Central memory CD8-positive, alpha-beta T cell (primary cell): Measurements from ENCODE around the gene OR51D1.

ENCODE experiments used
- ATAC-seq: fragments of 150-1000 bp; cut with Tn5 transposase; replicated peaks from 2 replicates; pipeline ENCODE4 v1.10.0; 2022; ENCODE audit warnings: mild to moderate bottlenecking, moderate FRiP score, moderate number of reproducible peaks; ENCODE audit not compliant: poor library complexity, severe bottlenecking; ENCODE audit errors: extremely low read depth
- DNase-seq, 2 donors: peaks; one replicate each; pipeline ENCODE4 v3.0.0; 2021; ENCODE audit warnings: low spot score in 2 of 2
- H3K27ac Mint-ChIP-seq: one replicate; pipeline ENCODE4 v1.8.0; 2022; ENCODE audit warnings: low read depth, mild to moderate bottlenecking, moderate library complexity, mixed read lengths
- H3K27me3 Mint-ChIP-seq: one replicate; pipeline ENCODE4 v1.8.0; 2022; ENCODE audit warnings: mixed read lengths
- H3K36me3 Mint-ChIP-seq: one replicate; pipeline ENCODE4 v1.8.0; 2022; ENCODE audit warnings: mild to moderate bottlenecking, moderate library complexity, mixed read lengths; ENCODE audit not compliant: insufficient read depth
- H3K4me1 Mint-ChIP-seq: one replicate; pipeline ENCODE4 v1.8.0; 2022; ENCODE audit warnings: mixed read lengths
- H3K4me3 Mint-ChIP-seq: one replicate; pipeline ENCODE4 v1.8.0; 2022; ENCODE audit warnings: mild to moderate bottlenecking, moderate library complexity, mixed read lengths
- H3K9me3 Mint-ChIP-seq: one replicate; pipeline ENCODE4 v1.8.0; 2022; ENCODE audit warnings: mixed read lengths

Gene OR51D1

GRCh38 chr11:4636962-4637661, at the start of gene OR51D1:
OR51D1 (plus strand) TSS chr11:4637477; CDS start chr11:4639791, 2,314 bp downstream.
- Mint-ChIP-seq H3K27ac (no peak within 1 kb of the TSS), H3K4me1 (no peaks in the 10 kb centered on the region), H3K9me3 (no peaks in the 10 kb centered on the region), H3K4me3 (no peak within 1 kb of the TSS), H3K27me3 (no peaks in the 10 kb centered on the region), H3K36me3 (no peaks in the 10 kb centered on the region)
- ATAC-seq (peak; percentile 90), DNase-seq (peak; percentile 52 to 61)

- Mint-ChIP-seq H3K4me3 (no peak overlapping the region), H3K9me3 (no peaks in the 10 kb centered on the region), H3K4me1 (no peaks in the 10 kb centered on the region), H3K27me3 (peaks cover 25% of the 10 kb centered on the region), H3K36me3 (no peaks in the 10 kb centered on the region), H3K27ac (no peak overlapping the region)
- DNase-seq (no peak), ATAC-seq (no peak)
These were observed 48.3 kb upstream of the OR51D1 start for GRCh38 chr11:4589017-4589416.

GRCh38 chr11:4593739-4594138, 43.5 kb upstream of the OR51D1 start, which contains the start of gene OR52I1:
OR52I1 (plus strand) TSS chr11:4594039; CDS start chr11:4594039, 0 bp downstream.
- DNase-seq (no peak), ATAC-seq (no peak)
- Mint-ChIP-seq H3K36me3 (peaks cover 6% of the 10 kb centered on the region), H3K27ac (no peak within 1 kb of the TSS), H3K9me3 (no peaks in the 10 kb centered on the region), H3K4me1 (no peaks in the 10 kb centered on the region), H3K4me3 (no peak within 1 kb of the TSS), H3K27me3 (peaks cover 2% of the 10 kb centered on the region)

GRCh38 chr11:4605057-4605456, 32.2 kb upstream of the OR51D1 start:
- H3K27ac Mint-ChIP-seq, result no peak overlapping the region
- H3K4me3 Mint-ChIP-seq, result no peak overlapping the region
- no peaks in the 10 kb centered on the region for H3K27me3 Mint-ChIP-seq
- H3K4me1 Mint-ChIP-seq, result peaks cover 62% of the 10 kb centered on the region
- H3K36me3 Mint-ChIP-seq, result peaks cover 29% of the 10 kb centered on the region
- ATAC-seq (no peak), DNase-seq (no peak)
- H3K9me3 Mint-ChIP-seq, result no peaks in the 10 kb centered on the region

GRCh38 chr11:4606231-4607015, 30.9 kb upstream of the OR51D1 start:
- no peaks in the 10 kb centered on the region for H3K27me3 Mint-ChIP-seq
- DNase-seq (no peak), ATAC-seq (no peak)
- no peaks in the 10 kb centered on the region for H3K9me3 Mint-ChIP-seq
- H3K4me3 Mint-ChIP-seq, result peak overlapping the region; percentile 93
- peaks cover 69% of the 10 kb centered on the region for H3K4me1 Mint-ChIP-seq
- H3K27ac Mint-ChIP-seq, result no peak overlapping the region
- peaks cover 26% of the 10 kb centered on the region for H3K36me3 Mint-ChIP-seq

- H3K4me3 Mint-ChIP-seq, result peak overlapping the region; percentile 93
- DNase-seq (no peak), ATAC-seq (no peak)
- no peaks in the 10 kb centered on the region for H3K27me3 Mint-ChIP-seq
- H3K4me1 Mint-ChIP-seq, result peaks cover 69% of the 10 kb centered on the region
- H3K9me3 Mint-ChIP-seq, result no peaks in the 10 kb centered on the region
- H3K36me3 Mint-ChIP-seq, result peaks cover 25% of the 10 kb centered on the region
- H3K27ac Mint-ChIP-seq, result peak overlapping the region; percentile 87
These were observed 30.2 kb upstream of the OR51D1 start for GRCh38 chr11:4607096-4607495.

- peaks cover 68% of the 10 kb centered on the region for H3K4me1 Mint-ChIP-seq
- ATAC-seq (peak; percentile 100), DNase-seq (peak; percentile 85 to 92)
- no peaks in the 10 kb centered on the region for H3K9me3 Mint-ChIP-seq
- peak within 1 kb of the TSS; percentile 93 for H3K4me3 Mint-ChIP-seq
- peak within 1 kb of the TSS; percentile 87 for H3K27ac Mint-ChIP-seq
- no peaks in the 10 kb centered on the region for H3K27me3 Mint-ChIP-seq
- H3K36me3 Mint-ChIP-seq, result peaks cover 20% of the 10 kb centered on the region
These were observed 29.3 kb upstream of the OR51D1 start, which contains the start of gene TRIM68 for GRCh38 chr11:4607781-4608666. TRIM68 (minus strand) TSS chr11:4608231; CDS start chr11:4605504, 2,727 bp downstream.

- ATAC-seq (no peak), DNase-seq (no peak)
- Mint-ChIP-seq H3K36me3 (peaks cover 9% of the 10 kb centered on the region), H3K27me3 (peaks cover 10% of the 10 kb centered on the region), H3K4me3 (peak overlapping the region; percentile 73), H3K9me3 (no peaks in the 10 kb centered on the region), H3K4me1 (peaks cover 45% of the 10 kb centered on the region), H3K27ac (peak overlapping the region; percentile 87)
These were observed 26.9 kb upstream of the OR51D1 start for GRCh38 chr11:4610258-4610935.

- ATAC-seq, result no peak
- H3K27ac Mint-ChIP-seq, result no peak overlapping the region
These were observed 25.3 kb upstream of the OR51D1 start for GRCh38 chr11:4611986-4612385.

GRCh38 chr11:4615856-4616444, 21.3 kb upstream of the OR51D1 start:
- no peak for DNase-seq
- H3K27me3 Mint-ChIP-seq, result peaks cover 28% of the 10 kb centered on the region

More at GRCh38 chr11:4611986-4612385, 25.3 kb upstream of the OR51D1 start:
- H3K36me3 Mint-ChIP-seq, result peaks cover 9% of the 10 kb centered on the region
- peaks cover 11% of the 10 kb centered on the region for H3K27me3 Mint-ChIP-seq
- H3K4me1 Mint-ChIP-seq, result peaks cover 30% of the 10 kb centered on the region
- no peaks in the 10 kb centered on the region for H3K9me3 Mint-ChIP-seq
- H3K4me3 Mint-ChIP-seq, result no peak overlapping the region
- no peak for DNase-seq

GRCh38 chr11:4619514-4619913, 17.8 kb upstream of the OR51D1 start:
- ATAC-seq, result no peak
- no peak overlapping the region for H3K27ac Mint-ChIP-seq
- H3K36me3 Mint-ChIP-seq, result peaks cover 4% of the 10 kb centered on the region
- no peaks in the 10 kb centered on the region for H3K4me1 Mint-ChIP-seq
- H3K4me3 Mint-ChIP-seq, result no peak overlapping the region
- no peak for DNase-seq
- H3K27me3 Mint-ChIP-seq, result peaks cover 33% of the 10 kb centered on the region
- no peaks in the 10 kb centered on the region for H3K9me3 Mint-ChIP-seq

More at GRCh38 chr11:4615856-4616444, 21.3 kb upstream of the OR51D1 start:
- Mint-ChIP-seq H3K9me3 (no peaks in the 10 kb centered on the region), H3K27ac (no peak overlapping the region), H3K4me1 (no peaks in the 10 kb centered on the region), H3K4me3 (no peak overlapping the region), H3K36me3 (peaks cover 3% of the 10 kb centered on the region)
- ATAC-seq, result no peak
